T-helper 1 cell treated with Interleukin-12 subunit alpha and Interleukin-12 subunit beta and Interleukin-4 antibody, amounts not matched to agents 30 μg/mL and 1 μg/mL, for 36 hours (primary cell): ENCODE measurements around the gene LRRFIP1.
"Not testable (repeated sequence)": the region's sequence is repeated elsewhere in the genome, so short reads cannot be mapped to it uniquely, and the experiment has no call there.

Experiments
- H3K27ac Mint-ChIP-seq: one replicate; pipeline ENCODE4 v1.8.0; 2021; ENCODE audit warnings: mild to moderate bottlenecking, mixed read lengths
- H3K27me3 Mint-ChIP-seq: one replicate; pipeline ENCODE4 v1.8.0; 2021; ENCODE audit warnings: low read depth, mixed read lengths
- H3K36me3 Mint-ChIP-seq: one replicate; pipeline ENCODE4 v1.8.0; 2021; ENCODE audit warnings: low read depth, mixed read lengths
- H3K4me1 Mint-ChIP-seq: one replicate; pipeline ENCODE4 v1.8.0; 2021; ENCODE audit warnings: low read depth, mixed read lengths
- H3K4me3 Mint-ChIP-seq: one replicate; pipeline ENCODE4 v1.8.0; 2021; ENCODE audit warnings: mild to moderate bottlenecking, moderate library complexity, mixed read lengths
- H3K9me3 Mint-ChIP-seq: one replicate; pipeline ENCODE4 v1.8.0; 2021; ENCODE audit warnings: mixed read lengths

Gene LRRFIP1

DNA sequence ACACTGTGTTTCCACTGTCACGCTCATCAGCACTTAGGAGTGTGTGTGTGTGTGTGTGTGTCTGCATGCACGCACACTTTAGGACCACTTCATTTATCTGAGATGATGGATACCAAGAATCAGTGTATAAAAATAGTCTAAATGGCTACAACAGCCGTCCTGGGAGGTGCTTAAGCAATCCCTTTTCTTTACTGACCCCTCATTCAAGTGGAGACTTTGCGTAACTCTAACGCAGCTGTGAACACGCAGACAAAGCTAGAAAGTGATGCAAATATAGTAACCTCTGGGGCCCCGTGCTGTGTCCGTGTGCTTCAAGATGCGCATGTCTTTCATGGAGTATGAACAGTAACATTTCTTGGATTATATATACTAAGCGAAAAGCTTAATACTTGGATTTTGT is 130.8 kb downstream of the LRRFIP1 start:
- peaks cover 6% of the 10 kb centered on the region for H3K4me1 Mint-ChIP-seq
- H3K36me3 Mint-ChIP-seq, result peaks cover 56% of the 10 kb centered on the region
- H3K9me3 Mint-ChIP-seq, result no peaks in the 10 kb centered on the region
- no peak overlapping the region for H3K4me3 Mint-ChIP-seq
- no peaks in the 10 kb centered on the region for H3K27me3 Mint-ChIP-seq
- H3K27ac Mint-ChIP-seq, result no peak overlapping the region

DNA sequence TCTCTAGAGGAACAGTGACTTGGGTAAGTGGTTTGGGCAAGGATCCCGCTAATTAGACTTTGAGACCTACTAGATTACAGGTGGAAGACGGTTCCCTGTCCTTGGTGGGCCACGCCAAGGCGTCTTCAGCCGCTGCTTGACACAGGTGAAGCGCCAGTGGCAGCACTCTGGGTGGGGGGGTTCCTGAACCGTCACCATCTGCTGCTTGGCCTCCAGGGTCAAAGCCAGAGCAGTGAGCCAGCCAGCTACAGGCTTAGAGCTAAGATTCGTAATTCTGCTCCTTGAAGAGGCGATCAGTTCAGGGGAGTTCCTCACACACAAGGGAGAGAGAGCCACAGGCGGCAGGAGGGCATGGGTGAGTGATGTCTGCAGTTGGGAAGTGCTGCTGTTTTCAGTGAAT is 131.8 kb downstream of the LRRFIP1 start:
- Mint-ChIP-seq H3K9me3 (no peaks in the 10 kb centered on the region), H3K4me3 (no peak overlapping the region), H3K4me1 (peaks cover 2% of the 10 kb centered on the region), H3K27ac (no peak overlapping the region), H3K27me3 (no peaks in the 10 kb centered on the region), H3K36me3 (peaks cover 53% of the 10 kb centered on the region)

DNA sequence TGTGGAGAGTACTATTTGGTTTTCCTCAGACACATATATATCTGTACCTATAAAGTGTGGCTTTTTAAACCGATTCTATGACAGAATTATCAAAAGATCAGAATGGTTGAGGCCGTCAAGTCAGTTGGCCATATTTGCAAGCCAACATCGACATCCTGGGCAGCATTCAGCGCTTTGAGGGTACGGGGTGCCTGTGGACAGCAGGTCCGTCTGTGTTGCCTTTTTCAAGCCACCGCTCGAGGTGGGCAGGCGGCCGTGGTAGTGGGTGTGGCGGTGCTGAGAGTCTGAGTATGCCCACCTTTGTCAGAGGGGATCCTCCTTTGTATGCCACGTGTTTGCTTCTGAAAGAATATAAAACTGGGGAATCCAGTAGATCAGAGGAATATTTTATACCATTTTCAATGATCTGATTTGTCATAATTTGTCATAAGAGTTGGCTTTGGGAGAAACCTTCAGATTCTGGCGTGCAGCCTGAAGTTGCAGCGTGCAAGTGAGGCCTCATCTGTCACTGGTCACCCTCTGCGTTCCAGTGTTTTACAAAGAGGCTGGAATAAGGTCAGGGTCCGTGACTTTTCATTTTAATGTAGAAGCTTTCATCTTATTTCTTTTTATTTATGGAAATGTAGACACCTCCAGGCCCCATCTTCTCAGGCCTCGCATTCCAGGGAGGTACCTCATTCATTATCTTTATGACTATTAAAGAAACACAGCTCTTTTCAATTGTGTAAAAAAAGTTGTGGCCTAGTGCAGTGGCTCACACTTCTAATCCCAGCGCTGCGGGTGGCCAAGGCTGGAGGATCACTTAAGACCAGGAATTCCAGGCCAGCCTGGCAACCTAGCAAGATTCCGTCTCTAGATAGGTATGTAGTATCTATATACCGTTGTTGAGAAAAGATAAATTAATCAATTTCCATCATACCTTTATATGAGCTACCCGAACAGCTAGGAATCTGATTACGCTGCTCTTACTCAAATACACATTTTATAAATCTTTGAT is 133.4 kb downstream of the LRRFIP1 start:
- Mint-ChIP-seq H3K4me3 (no peak overlapping the region), H3K9me3 (no peaks in the 10 kb centered on the region), H3K36me3 (peaks cover 46% of the 10 kb centered on the region), H3K27ac (no peak overlapping the region), H3K4me1 (peaks cover 2% of the 10 kb centered on the region), H3K27me3 (no peaks in the 10 kb centered on the region)

DNA sequence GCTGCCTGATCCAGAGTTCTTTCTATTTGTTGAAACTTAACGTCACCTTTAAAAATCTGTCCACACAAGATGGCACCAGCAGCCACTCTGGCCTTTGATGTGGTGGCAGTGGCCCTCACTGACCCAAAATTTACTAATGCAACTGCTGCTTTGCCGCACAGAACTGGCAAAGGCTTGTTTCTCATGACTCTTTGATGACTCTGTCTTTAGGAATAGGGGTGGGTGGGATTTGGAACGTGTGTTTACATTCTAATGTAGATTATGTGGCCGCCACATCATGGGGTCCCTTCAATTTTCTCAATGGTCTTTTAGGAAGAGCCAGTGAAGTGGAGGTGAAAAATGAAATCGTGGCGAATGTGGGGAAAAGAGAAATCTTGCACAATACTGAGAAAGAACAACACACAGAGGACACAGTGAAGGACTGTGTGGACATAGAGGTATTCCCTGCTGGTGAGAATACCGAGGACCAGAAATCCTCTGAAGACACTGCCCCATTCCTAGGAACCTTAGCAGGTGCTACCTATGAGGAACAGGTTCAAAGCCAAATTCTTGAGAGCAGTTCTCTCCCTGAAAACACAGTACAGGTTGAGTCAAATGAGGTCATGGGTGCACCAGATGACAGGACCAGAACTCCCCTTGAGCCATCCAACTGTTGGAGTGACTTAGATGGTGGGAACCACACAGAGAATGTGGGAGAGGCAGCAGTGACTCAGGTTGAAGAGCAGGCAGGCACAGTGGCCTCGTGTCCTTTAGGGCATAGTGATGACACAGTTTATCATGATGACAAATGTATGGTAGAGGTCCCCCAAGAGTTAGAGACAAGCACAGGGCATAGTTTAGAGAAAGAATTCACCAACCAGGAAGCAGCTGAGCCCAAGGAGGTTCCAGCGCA is 135.2 kb downstream of the LRRFIP1 start:
- Mint-ChIP-seq H3K36me3 (peaks cover 44% of the 10 kb centered on the region), H3K27ac (peak overlapping the region; percentile 2)
- H3K9me3 Mint-ChIP-seq, H3K4me1 Mint-ChIP-seq, H3K4me3 Mint-ChIP-seq, H3K27me3 Mint-ChIP-seq: not testable (repeated sequence)

DNA sequence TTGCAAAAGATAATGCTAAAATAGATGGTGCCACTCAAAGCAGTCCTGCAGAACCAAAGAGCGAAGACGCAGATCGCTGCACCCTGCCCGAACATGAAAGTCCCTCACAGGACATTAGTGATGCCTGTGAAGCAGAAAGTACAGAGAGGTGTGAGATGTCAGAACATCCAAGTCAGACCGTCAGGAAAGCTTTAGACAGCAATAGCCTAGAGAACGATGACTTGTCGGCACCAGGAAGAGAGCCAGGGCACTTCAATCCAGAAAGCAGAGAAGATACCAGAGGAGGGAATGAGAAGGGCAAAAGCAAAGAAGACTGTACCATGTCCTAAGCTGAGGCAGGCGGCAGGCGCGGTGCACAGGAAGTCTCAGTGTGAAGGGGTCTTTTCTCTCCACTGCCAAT is 136.4 kb downstream of the LRRFIP1 start:
- Mint-ChIP-seq H3K36me3 (peaks cover 44% of the 10 kb centered on the region), H3K9me3 (no peaks in the 10 kb centered on the region), H3K4me1 (no peaks in the 10 kb centered on the region), H3K4me3 (no peak overlapping the region), H3K27me3 (no peaks in the 10 kb centered on the region), H3K27ac (no peak overlapping the region)

DNA sequence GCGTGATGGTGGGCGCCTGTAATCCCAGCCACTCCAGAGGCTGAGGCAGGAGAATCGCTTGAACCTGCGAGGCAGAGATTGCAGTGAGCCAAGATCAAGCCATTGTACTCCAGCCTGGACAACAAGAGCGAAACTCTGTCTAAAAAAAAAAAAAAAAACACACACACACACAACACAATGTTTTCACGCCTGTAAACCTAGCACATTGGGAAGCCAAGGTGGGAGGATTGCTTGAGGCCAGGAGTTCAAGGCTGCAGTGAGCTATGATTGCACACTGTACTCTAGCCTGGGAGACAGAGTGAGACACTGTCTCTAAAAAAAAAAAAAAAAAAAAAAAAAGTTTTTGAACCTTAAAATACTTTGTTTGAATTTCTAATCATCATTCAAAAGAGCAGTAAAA is 137.7 kb downstream of the LRRFIP1 start:
- H3K4me1 Mint-ChIP-seq, H3K27me3 Mint-ChIP-seq, H3K4me3 Mint-ChIP-seq, H3K9me3 Mint-ChIP-seq, H3K27ac Mint-ChIP-seq: not testable (repeated sequence)
- H3K36me3 Mint-ChIP-seq, result peaks cover 40% of the 10 kb centered on the region

DNA sequence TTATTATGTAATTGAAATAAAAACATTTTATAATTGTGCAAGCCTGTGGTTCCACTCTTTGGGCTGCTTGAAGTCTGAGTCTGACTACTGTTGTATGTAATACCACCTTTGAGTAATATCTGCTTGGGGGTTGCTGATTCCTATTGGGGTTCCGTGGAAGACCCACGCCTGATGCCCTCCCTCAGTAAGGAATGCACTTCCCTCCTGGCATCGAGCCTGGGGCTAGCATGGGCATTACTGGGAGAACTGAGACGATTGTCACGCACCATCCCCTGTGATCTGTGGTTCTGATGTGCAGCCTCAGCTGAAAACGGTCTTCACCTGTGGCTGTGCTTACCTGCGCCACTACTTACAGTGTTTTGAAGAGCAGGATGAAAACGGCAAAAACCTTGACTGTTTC is 138.5 kb downstream of the LRRFIP1 start:
- Mint-ChIP-seq H3K4me3 (no peak overlapping the region), H3K9me3 (no peaks in the 10 kb centered on the region), H3K27ac (no peak overlapping the region), H3K4me1 (no peaks in the 10 kb centered on the region), H3K36me3 (peaks cover 36% of the 10 kb centered on the region), H3K27me3 (no peaks in the 10 kb centered on the region)

DNA sequence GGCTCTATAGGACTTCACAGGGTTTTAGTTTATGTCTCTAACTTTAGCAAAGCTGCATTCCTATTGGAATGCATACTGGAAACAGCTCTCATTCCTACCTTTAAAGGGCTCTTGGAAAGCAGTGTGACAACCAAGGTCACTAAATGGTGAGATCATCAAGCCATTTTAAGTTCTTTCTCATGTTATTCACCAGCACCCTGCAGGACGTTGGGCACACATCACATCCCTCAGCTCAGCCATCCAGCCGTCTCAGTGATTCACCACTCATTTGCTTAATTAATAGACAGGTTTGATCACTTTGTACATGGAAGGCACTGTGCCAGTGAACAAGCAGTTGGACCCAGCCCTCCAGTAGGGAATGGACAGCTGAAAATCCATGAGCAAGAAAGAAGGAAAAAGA is 139.0 kb downstream of the LRRFIP1 start:
- H3K36me3 Mint-ChIP-seq, result peaks cover 39% of the 10 kb centered on the region
- no peaks in the 10 kb centered on the region for H3K27me3 Mint-ChIP-seq
- no peaks in the 10 kb centered on the region for H3K4me1 Mint-ChIP-seq
- no peaks in the 10 kb centered on the region for H3K9me3 Mint-ChIP-seq
- no peak overlapping the region for H3K27ac Mint-ChIP-seq
- H3K4me3 Mint-ChIP-seq, result no peak overlapping the region

DNA sequence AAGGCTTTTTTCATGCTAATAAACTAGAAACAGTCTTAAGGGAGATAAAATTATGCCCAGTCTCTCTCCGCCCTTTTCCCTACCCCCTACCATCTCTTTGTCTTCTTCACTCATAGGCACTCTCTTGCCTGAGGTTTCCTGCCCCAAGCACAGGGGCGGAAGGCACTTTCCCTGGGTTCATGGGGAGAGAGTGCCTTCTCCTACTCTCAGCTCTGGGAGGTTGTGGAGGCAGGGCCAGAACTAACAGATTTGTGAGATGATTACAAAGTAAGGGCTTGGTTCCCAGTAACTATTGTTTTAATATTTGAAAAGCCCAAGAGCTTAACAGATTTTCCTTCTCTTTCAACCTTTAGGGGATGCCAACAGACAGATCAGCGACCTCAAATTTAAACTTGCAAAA is 145.1 kb downstream of the LRRFIP1 start:
- Mint-ChIP-seq H3K9me3 (no peaks in the 10 kb centered on the region), H3K27me3 (no peaks in the 10 kb centered on the region), H3K36me3 (peaks cover 48% of the 10 kb centered on the region), H3K4me3 (no peak overlapping the region), H3K4me1 (peaks cover 8% of the 10 kb centered on the region), H3K27ac (no peak overlapping the region)

DNA sequence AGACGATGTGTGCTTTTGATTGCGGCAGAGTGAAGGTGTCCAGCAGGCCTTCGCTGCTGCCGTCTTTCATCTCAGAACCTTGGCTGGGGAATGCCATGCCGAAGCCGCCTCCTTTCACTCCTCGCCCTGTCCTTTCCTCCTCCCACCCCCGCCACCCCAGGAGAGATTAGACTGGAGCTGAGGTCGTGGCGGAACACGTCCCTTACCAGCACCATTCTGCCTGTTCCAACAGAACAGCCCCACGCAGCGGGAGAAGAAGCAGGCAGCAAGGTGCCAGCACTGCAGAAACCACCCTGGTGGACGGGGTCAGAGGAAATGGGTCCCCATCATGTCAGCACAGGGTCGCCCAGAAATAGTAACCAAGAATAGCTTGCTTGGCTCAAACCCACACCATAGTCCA is 146.4 kb downstream of the LRRFIP1 start:
- Mint-ChIP-seq H3K27ac (no peak overlapping the region), H3K27me3 (no peaks in the 10 kb centered on the region), H3K4me1 (peaks cover 8% of the 10 kb centered on the region), H3K9me3 (no peaks in the 10 kb centered on the region), H3K4me3 (no peak overlapping the region), H3K36me3 (peaks cover 56% of the 10 kb centered on the region)

DNA sequence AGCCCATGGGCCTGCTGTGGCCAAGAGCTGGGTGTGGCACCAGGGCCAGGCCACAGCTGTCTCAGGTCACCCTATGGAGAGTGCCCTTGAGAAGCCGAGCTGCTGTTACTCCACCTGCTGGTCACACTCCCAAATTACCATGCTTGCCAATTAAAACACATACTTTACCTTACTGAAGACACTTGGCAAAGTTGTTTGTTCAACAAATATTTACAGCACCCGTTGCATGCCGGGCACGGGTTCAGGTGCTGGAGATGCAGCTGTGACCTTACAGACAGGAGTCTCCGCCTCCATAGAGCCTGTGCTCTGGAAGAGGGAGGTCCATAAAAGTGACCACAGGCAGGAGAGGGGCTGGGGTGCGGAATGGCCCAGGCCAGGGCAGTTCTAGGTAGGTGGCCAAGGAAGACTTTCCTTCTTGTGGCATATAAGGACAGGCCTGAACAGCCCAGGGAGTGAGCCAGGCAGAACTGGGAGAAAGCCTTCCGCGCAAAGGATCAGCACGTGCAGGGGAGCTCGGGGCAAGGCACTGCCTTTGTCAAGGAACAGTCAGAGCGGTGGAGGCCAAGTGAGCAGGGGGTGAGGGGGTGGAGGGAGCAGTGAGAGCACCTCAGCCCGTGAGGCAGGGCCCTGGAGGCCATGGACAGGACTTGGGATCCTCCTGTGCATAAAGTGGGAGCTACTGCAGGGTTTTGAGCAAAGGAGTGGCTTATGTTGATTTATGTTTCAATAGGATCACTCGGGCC is 147.6 kb downstream of the LRRFIP1 start:
- Mint-ChIP-seq H3K27me3 (no peaks in the 10 kb centered on the region), H3K27ac (peak overlapping the region; percentile 55)

DNA sequence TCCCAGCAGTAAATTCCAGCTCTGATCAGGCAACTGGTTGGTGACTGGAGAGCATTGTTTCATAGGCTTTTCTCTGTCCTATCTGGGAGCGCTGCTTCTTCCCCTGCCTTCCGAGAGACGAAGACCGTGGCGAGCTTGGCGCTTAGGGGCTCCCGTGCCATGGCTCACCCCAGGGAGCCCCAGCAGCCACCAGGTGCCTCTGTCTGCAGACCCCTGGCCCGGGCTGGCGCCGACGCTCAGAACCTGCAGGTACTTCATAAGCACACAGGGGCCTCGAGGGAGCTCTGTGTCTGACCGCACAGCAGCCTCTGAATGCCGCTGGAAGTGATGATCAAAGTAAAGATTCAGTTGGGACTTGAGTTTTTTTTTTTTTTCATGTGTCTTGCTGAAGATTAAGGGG is 152.1 kb downstream of the LRRFIP1 start:
- Mint-ChIP-seq H3K36me3 (peaks cover 75% of the 10 kb centered on the region), H3K4me1 (peaks cover 4% of the 10 kb centered on the region), H3K27ac (no peak overlapping the region), H3K9me3 (no peaks in the 10 kb centered on the region), H3K27me3 (no peaks in the 10 kb centered on the region), H3K4me3 (no peak overlapping the region)

More for the DNA sequence above, 147.6 kb downstream of the LRRFIP1 start:
- no peak overlapping the region for H3K4me3 Mint-ChIP-seq
- peaks cover 61% of the 10 kb centered on the region for H3K36me3 Mint-ChIP-seq
- H3K4me1 Mint-ChIP-seq, result peaks cover 8% of the 10 kb centered on the region
- no peaks in the 10 kb centered on the region for H3K9me3 Mint-ChIP-seq

DNA sequence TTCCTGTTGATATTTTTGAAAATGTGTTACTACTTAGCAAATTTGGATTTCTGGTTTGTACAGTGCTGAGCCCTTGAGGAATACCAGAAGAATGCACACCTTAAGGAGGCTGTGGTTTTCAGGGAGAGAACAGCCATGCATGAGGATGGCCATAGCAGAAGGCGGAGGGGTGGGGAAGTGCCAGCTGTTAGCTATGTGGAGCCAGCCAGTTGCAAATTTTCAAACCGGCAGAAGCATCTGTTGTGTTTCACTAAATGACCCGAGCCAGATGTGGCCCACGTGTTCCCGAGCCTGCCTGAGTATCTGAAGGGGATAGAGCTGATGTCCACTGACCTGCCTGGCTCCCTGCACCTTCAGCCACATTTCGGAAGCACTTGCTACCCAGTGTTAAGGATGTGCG is 154.8 kb downstream of the LRRFIP1 start:
- H3K27ac Mint-ChIP-seq, result no peak overlapping the region
- peaks cover 76% of the 10 kb centered on the region for H3K36me3 Mint-ChIP-seq
- no peaks in the 10 kb centered on the region for H3K27me3 Mint-ChIP-seq
- H3K9me3 Mint-ChIP-seq, result peaks cover 8% of the 10 kb centered on the region
- no peak overlapping the region for H3K4me3 Mint-ChIP-seq
- no peaks in the 10 kb centered on the region for H3K4me1 Mint-ChIP-seq

DNA sequence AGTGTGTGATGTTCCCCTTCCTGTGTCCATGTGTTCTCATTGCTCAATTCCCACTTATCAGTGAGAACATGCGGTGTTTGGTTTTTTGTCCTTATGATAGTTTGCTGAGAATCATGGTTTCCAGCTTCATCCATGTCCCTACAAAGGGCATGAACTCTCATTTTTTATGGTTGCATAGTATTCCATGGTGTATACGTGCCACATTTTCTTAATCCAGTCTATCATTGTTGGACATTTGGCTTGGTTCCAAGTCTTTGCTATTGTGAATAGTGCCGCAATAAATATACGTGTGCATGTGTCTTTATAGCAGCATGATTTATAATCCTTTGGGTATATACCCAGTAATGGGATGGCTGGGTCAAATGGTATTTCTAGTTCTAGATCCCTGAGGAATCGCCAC is 156.3 kb downstream of the LRRFIP1 start:
- not testable (repeated sequence) for H3K4me3 Mint-ChIP-seq

More for the DNA sequence above, 156.3 kb downstream of the LRRFIP1 start:
- Mint-ChIP-seq H3K36me3 (peaks cover 72% of the 10 kb centered on the region), H3K9me3 (peaks cover 10% of the 10 kb centered on the region)
- not testable (repeated sequence) for H3K27me3 Mint-ChIP-seq, H3K27ac Mint-ChIP-seq, H3K4me1 Mint-ChIP-seq
